ENCODE data around the gene USP10.
A peak's percentile ranks its signal among the peaks of the same experiment; 100 is the strongest.

Gene USP10

GRCh38 chr16:84810518-84811273, 110.9 kb downstream of the USP10 start:
- no peak for DNase-seq

DNA sequence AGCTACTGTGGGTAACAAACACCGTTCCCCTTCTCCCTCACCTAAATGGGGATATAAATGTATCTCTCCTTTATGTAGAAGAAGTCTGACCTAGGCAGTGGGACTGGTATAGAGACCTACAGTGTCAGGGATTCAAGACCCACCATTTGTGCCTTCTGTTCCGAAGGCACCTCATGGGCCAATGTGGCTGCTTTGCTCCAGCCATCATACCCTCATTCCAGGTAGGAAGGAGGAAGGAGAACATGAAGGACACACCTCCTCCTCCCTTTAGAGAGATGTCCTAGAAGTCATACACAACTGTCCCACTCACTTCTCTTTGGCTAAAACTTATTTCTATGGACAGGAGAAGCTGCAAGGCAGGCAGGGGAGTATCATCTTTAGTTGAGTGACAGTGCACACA, 111.7 kb downstream of the USP10 start:
- no peak for DNase-seq

GRCh38 chr16:84813141-84813934, 113.5 kb downstream of the USP10 start:
- no peak for DNase-seq

GRCh38 chr16:84815462-84815861, 115.7 kb downstream of the USP10 start:
- DNase-seq, result no peak

DNA sequence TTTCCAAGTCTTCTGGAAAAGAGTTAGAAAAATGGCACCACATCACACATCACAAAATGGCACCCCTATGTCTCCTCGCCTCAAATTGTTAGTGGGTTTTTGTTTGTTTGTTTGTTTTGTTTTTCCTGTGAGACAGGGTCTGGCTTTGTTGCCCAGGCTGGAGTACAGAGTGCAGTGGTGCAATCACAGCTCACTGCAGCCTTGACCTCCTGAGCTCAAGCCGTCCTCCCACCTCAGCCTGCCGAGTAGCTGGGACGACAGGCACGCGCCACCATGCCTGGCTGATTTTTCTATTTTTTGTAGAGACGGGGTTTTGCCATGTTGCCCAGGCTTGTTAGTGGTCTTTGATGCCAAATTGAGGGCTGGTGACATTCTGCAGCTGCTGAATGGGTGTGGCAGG, 116.2 kb downstream of the USP10 start:
- DNase-seq, result no peak

DNA sequence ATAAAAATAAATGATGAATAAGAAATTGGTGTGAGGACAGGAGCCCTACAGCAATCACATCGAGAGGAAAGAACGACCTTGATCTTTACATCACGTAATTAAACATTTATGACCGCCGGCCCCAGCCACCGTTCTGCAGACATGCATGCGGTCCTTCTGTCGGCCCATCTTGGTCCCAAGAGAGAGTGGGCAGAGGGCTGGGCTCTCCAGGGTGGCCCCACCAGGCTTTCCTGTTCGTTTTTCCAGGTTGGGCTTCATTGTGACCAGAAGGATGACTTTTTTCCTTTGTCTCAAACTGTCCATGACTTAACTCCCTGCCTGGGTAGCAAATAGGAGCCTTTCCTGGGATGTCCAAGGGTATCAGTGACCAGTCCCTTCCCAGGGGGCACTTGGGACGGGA, 116.7 kb downstream of the USP10 start:
- no peak for DNase-seq

- no peak for DNase-seq
Observed at GRCh38 chr16:84817206-84817605, 117.4 kb downstream of the USP10 start.

DNA sequence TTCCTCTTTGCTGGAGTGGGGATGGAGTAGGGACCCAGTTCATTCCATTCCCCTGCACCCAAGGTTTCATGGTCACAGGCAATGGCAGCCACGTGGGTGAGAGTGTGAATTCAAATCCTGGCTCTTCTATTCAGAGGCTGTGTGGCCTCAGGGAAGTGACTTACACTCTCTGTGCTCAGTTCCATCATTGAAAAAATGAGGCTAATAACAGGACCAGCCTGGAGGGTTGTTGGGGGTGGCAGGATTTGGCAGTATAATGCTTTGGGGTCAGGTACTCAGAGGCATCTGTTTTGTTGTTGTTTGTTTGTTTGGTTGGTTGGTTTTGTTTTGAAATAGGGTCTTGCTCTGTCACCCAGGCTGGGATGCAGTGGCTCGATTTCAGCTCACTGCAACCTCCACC, 117.8 kb downstream of the USP10 start:
- DNase-seq, result no peak

GRCh38 chr16:84818133-84818532, 118.3 kb downstream of the USP10 start:
- DNase-seq, result no peak

DNA sequence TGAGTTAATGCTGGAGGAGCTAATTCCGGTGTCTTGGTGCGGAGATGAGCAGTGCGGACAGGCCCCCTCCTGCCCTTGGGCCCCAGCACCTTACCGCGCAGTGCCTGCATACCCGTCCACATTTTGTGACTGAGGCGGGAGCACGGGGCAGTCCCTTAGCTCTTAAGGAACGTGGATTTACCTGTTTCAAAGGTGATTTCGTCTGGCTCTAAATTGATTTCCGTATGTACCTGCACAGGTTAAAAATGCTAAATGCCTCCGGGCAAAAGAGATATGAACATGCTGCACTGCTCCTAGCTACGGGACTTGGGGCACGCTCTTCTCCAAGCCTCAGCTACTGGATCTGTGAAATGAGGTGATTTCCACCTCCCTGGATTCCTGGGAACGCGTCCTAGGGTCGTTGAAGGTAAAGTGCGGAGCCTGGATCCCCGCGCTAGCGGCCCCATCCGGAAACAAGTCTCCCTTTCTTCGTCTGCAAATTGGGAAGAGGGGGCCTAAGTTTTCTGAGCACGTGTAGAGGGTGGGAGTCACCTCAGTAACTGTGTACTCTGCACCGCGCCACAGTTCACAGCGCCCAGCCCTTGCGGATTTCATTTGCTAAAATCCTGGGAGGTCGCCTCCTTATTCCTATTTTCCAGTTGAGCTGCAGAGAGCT, 119.3 kb downstream of the USP10 start:
- DNase-seq, result no peak

GRCh38 chr16:84819644-84820304, 120.0 kb downstream of the USP10 start, which contains the start of gene CRISPLD2:
CRISPLD2 (plus strand) TSS chr16:84819985; CDS start chr16:84838496, 18,511 bp downstream.
- DNase-seq, result peak; percentile 97

DNA sequence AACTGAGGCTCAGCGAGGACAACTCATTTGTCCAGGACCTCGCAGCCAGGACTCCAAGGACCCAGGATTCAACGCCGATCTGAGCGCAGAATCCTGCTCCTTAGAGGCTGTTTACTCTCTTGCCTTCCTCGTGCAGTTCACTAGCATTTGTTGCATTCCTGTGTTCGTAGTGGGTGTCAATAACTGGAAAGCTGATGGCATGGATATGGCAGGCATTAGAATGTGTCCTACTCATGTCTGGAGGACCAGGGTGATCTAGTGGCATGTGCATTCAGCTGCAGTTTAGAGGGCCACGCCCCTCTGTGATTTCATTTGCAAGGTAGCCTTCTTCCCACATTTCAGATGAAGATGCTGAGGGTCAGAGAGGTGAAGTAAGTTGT, 120.5 kb downstream of the USP10 start:
- DNase-seq, result no peak

DNA sequence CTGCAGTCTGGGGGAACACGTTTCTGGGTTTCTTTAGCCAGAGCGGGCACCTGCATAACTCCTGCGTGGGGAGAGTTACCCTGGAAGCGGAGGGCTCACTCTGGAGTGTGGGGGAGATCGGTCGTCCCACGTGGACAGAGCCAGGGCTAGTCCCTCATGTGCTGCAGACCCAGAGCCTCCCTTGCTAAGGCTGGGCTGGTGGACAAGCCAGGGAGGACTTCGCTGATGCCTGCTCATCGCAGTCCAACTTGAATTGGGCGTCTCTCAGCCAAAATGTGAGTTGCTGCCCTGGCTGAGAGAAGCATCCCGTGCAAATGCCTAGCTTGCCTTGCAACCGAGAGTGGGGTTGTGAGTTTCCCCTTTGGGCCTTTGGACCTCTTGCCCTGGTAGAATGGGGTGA, 121.0 kb downstream of the USP10 start:
- no peak for DNase-seq

DNA sequence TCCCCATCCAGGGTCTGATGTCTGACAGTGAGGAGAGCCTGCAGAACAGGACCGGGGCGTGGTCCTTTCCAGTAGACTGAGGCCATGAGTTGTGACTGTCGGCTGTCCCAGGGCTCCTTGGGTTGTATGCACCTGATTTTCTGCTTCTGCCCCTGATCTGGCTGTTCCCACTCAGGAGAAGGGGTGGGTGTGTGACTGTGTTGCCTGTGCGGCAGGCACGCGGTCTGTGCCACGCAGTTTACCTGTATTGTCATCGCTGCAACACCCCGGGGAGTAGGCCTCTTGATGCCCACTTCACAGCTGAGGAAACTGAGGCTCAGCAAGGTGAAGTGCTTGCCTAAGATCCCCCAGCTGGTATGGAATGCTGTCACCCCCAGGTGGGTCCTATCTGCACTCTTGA, 121.4 kb downstream of the USP10 start:
- no peak for DNase-seq

DNA sequence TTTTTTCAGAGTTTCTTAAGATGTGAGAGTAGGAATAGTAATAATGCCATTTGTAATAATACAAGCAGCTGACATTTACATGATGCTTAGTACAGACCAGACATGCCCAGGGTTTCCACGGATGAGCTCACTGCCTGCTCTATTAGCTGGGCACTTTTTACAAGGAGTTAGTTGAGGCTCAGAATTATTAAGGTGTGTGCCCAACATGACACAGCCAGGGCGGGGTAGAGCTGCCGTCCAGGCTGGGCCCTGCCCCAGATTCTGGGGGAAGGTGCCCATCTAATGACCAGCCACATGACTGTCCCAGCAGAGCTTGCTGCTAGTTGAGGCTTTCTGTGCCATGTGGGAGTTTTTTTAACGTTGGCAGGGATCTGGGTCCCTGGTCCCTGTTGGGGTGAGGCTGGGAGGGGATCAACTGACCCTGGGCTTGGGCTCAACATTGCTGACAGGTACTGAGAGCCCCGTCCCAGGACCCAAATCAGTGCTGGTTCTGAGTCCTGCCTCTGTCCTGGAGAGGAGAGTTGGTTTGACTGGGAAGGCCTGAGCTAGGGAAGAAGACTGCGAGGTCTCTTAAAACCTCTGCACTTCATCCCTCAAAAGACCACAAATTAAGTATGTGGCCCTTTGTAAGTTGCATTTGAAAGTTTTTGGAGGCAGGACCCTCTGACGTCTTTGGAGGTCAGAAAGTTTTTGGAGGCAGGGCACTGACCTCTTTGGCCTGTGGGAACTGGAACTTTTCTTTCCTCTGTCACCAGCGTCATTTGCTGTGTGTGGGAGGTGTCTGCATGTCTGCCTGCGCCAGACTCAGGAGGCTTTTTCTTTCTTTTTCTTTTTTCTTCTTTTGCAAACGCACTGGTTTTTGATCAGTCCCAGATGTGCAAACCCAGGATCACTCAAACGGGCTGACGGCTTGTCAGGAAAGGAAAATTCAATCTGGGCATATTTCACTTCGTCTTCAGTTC, 122.2 kb downstream of the USP10 start:
- DNase-seq, result no peak

DNA sequence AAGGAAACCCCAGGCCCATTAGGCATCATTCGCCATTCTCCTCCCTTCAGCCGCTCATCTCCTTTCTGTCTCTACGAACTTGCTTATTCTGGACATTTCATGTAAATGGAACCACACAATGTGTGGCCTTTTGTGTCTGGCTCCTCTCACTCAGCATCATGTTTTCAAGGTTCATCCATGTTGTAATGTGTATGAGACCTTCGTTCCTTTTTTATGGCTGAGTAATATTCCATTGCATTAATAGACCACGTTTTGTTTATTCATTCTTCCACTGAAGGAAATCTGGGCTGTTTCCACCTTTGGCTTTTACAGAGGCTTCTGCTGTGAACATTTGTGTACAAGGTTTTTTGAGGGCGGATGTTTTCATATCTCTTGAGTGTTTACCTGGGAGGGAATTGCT, 123.2 kb downstream of the USP10 start:
- no peak for DNase-seq

DNA sequence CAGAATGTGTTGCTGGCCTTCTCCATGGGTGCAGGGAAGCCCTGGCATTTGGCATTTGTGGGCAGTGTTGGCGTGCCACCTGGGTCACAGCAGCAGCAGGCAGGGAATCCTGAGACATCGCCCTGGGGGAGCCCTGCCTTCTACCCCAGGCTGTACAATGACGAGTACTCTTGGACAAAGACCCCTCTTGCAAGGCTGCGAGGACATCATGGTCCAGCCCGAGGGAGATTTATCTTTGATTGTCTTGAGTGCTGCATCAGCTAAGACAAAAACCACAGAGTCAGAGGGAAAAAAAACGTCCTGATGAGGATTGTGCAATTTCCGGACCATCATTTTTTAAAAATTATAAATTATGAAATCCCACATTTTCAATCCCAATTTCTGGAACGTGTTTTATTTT, 123.7 kb downstream of the USP10 start:
- no peak for DNase-seq

DNA sequence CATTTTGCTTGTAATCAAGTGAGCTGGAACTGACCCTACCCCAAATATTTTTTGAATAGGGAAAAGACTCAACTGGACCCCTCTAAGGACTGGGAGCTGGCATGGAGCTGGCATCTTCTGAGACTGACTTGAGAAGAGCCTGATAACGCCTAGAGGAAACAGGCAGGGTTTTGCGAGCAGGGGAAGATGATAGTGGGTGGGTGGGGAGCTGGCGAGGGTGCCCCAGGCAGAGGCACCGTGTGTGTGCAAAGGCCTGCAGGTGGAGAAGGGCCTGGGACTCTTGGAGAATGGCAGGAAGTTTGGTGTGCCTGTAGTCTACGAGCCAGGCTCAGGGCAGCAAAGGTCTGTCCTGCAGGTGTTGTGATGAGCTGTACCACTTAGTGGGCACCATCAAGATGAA, 124.1 kb downstream of the USP10 start:
- no peak for DNase-seq

DNA sequence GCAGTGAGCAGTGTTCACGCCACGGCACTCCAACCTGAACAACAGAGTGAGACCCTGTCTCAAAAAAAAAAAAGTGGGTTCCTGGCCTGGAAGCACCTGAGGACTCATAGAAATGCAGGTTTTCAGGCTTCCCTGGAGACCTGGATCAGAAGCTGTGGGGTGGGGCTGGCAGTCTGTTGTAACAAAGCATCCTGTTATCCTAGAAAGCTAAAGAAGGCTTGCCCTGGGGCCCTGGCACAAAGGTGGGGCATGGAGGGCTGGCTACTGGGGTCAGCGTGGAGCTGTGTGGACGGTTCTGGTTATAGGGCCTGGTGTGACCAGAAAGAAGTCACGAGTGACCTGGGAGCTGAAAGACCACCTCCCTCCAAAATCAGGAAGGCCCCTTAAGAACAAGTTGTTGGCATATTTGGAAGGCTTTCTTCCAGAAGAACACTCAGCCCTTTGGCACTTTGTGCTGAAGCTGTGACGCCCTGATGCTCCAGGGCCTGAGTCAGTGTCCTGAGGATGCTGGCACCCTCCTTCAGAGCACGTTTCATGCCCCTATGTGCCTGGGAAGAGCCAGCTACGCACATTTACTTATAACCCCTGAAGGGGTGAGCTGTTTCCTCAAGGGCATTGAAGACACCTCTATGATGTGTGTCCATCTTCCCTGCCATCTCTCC, 126.2 kb downstream of the USP10 start:
- DNase-seq, result no peak

DNA sequence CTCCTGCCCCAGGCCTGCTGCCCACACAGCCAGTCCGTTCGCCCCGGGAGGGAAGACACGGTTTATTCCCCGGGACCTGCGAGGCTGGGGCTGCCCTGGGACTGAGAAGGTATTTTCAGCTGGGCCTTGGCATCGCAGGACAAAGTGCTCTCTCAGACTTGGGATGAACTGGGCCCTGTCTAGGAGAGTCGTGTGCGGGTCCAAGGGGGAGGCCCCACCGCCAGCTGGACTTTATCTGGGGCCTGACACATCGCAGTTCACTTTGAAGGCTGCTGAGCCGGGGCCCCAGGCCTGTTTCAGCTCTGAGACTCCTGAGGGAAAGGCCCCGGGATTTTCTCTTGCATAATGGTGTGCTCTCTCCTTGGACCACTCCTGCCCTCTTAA, 126.8 kb downstream of the USP10 start:
- peak; percentile 54 for DNase-seq

- DNase-seq, result peak; percentile 68
Observed at GRCh38 chr16:84827131-84827574, 127.4 kb downstream of the USP10 start.
